Heart left ventricle (tissue), 16 donors: Measurements from ENCODE around the gene TCAP. TPM values are rescaled to one million over a fixed set of nuclear protein-coding genes. Genes with fewer than 3 reads are reported as not detected.

ENCODE experiments used
- ATAC-seq, 4 donors: fragments of 200-7000 bp; cut with Tn5 transposase; one replicate each; pipeline ENCODE4 v1.9.1; 2020 to 2022; ENCODE audit warnings: moderate library complexity in 4 of 4, mild to moderate bottlenecking in 3 of 4, moderate number of reproducible peaks in 1 of 4
- DNase-seq, 5 donors: peaks; one replicate each; pipeline ENCODE4 v3.0.0-alpha.2; 2020
- H3K27ac ChIP-seq, 12 donors: fragments of 200-600 bp; sonication (generic) in 4 of 12; one replicate each; pipeline versions ENCODE4 v1.5.0 to v1.8.0; 2016 to 2022; ENCODE audit warnings: mild to moderate bottlenecking in 2 of 12
- H3K27me3 ChIP-seq, 9 donors: fragments of 200-600 bp; sonication (generic) in 2 of 9; one replicate each; pipeline versions ENCODE4 v1.5.1 to v1.8.0; 2016 to 2022; ENCODE audit warnings: mild to moderate bottlenecking in 3 of 9
- H3K36me3 ChIP-seq, 9 donors: fragments of 200-600 bp; sonication (generic) in 2 of 9; one replicate each; pipeline versions ENCODE4 v1.5.0 to v1.8.0; 2018 to 2022; ENCODE audit warnings: mild to moderate bottlenecking in 2 of 9
- H3K4me1 ChIP-seq, 12 donors: fragments of 200-600 bp; sonication (generic) in 4 of 12; one replicate each; pipeline versions ENCODE4 v1.5.0 to v1.8.0; 2016 to 2022; ENCODE audit warnings: mild to moderate bottlenecking in 3 of 12
- H3K4me3 ChIP-seq, 12 donors: fragments of 200-600 bp; sonication (generic) in 4 of 12; one replicate each; pipeline versions ENCODE4 v1.5.0 to v1.8.0; 2017 to 2022; ENCODE audit warnings: mild to moderate bottlenecking in 9 of 12, moderate library complexity in 4 of 12
- H3K9me3 ChIP-seq, 12 donors: fragments of 200-600 bp; sonication (generic) in 4 of 12; one replicate each; pipeline versions ENCODE4 v1.5.0 to v1.8.0; 2016 to 2022; ENCODE audit warnings: mild to moderate bottlenecking in 1 of 12
- CTCF ChIP-seq, 12 donors: fragments of 200-600 bp; sonication (generic) in 4 of 12; IDR thresholded peaks; one replicate each; pipeline versions ENCODE4 v1.5.0 to v1.8.0; 2018 to 2022; ENCODE audit warnings: antibody characterized with exemption in 12 of 12, mild to moderate bottlenecking in 5 of 12
- POLR2A ChIP-seq, 2 donors: fragments of 450-650 bp; IDR thresholded peaks; one replicate each; pipeline ENCODE4 v1.6.1; 2017; ENCODE audit warnings: antibody characterized with exemption in 2 of 2, mild to moderate bottlenecking in 2 of 2, moderate library complexity in 2 of 2
- WGBS, 4 donors: extraction: QIAGEN DNeasy Blood & Tissue Kit in 2 of 4; methylation state at CpG; one replicate each; pipeline versions ENCODE4 v1.1.5 to v1.1.7; 2013 to 2018; 5-methylcytosine and 5-hydroxymethylcytosine counted together
- intact Hi-C, 10 donors: fragments of 100-400 bp; cut with DNase I; formaldehyde crosslinking; loops; one replicate each; pipeline versions ENCODE4 v1.11.1 to v1.14.2; 2022
- polyA plus RNA-seq, 2 donors: library from polyadenylated mRNA; stranded (reverse); fragments of 200-250 nt; gene quantifications; one replicate each; pipeline ENCODE4 v1.2.3, GENCODE V29; 2013
- total RNA-seq, 9 donors: library from RNA; depleted of rRNA in 2 of 9; stranded (reverse); fragments of >200 nt in 2 of 9; fragmentation: NEBNext Ultra II Directional in 3 of 9; extraction: Animal tissue kit (Norgen Biotek cat#: 25700) in 3 of 9; gene quantifications; one replicate each; pipeline versions ENCODE4 v1.1.0 to v1.2.4, GENCODE V29; 2016 to 2023
- donor health status: ischemic (EF 13 %, LVEDD 7.1; RV severe dilation, severe dysfunction).
- donor health status: healthy with polysubstance abuse.
- donor health status: DM: no; HTN: yes; CAD: no.
- donor health status: DM: no; HTN: no; CAD: no.
- donor health status: ischemic (EF 25% LVEDD 6.9; RV normal size, moderate dysfunction).
- donor health status: ischemic (EF 25% LVEDD 5.7; RV mildly dilated, moderate dysfunction).
- donor health status: healthy.
- donor health status: DM: yes; HTN: yes; CAD: no.
- donor health status: ischemic (EF 35%, LVEDD 5.7; RV mildly dilated, moderate dysfunction).
- donor health status: nonischemic (EF 11% LVEDD 7.7; RV severe dilation, severe dysfunction).
- donor health status: DM: yes; HTN: yes; CAD: no.
- donor health status: PGD.
- donor health status: ischemic (EF 29% LVEDD 5.4; RV normal size, mild dysfunction).
- donor health status: nonischemic (EF 23%, LVEDD 6.1; RV moderate dilation, normal function).

The TCAP gene
- total and polyA plus RNA-seq, 11 donors: 2,028 to 9,343 (median 4,137) TPM

DNA sequence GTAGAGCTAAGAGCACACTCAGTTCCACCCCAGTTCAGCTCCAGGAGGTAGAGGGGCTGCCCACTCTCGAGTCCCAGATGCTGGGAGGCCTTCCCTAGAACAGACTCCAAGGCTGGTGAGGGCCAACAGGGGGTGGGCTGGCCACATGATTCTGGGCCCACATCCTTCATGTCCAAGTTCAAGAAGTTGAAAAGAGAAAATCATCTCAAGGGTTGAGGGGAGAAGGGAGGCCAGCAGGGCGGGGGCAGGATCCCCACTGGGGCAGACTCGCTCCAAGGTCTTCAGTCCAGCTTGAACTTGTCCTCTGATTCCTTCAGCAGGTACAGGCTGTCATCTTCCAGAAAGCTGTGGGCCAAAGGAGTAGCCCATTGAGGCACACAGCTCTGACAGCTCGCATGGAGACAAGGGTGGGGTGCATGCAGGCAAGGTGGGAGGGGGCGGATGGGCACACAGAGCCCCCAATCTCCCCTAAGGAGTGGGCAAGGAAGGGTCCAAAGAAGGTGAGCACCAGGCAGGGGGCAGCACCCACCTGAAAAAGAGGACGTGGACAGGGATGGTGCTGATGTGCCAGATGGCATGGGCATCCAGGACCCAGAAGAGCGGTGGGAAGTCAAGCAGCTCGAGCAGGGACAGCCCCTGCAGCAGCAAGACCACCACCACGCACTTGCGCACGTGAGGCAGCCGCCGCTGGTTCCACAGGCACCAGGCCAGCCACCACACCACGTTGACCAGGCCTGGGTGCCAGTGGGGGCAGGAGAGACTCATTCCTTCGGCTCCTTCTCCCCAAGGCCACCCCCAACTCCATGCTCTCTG, 7.6 kb downstream of the TCAP start:
- Histone ChIP-seq H3K36me3 (no peaks in the 10 kb centered on the region), H3K4me1 (peaks cover 0 to 78% (median 39%) of the 10 kb centered on the region in 12 donors), H3K27ac (peak overlapping the region in 11 of 12 donors; percentile 32 to 98 (median 86)), H3K9me3 (no peaks in the 10 kb centered on the region), H3K27me3 (peaks cover 0 to 29% (median 7%) of the 10 kb centered on the region in 9 donors), H3K4me3 (no peak overlapping the region)
- TF ChIP-seq CTCF (IDR thresholded peaks at IDR 0.05): no peak
- no peak for TF ChIP-seq POLR2A (IDR thresholded peaks at IDR 0.05)
- intact Hi-C loops: loop anchor here in 5 of 10 donors (5.0 to 10.0 kb wide), 4 partner anchors 35 to 80 kb away; partner anchors contain the start of genes STARD3 (in 2 of the 5) and PPP1R1B (in 1 of the 5)
- ATAC-seq (no peak), DNase-seq (peak in 2 of 5 donors; percentile 21 to 51)
- 71 to 82% (median 80%) methylated on average over 13 to 15 of the region's 15 CpGs for WGBS, 4 donors

DNA sequence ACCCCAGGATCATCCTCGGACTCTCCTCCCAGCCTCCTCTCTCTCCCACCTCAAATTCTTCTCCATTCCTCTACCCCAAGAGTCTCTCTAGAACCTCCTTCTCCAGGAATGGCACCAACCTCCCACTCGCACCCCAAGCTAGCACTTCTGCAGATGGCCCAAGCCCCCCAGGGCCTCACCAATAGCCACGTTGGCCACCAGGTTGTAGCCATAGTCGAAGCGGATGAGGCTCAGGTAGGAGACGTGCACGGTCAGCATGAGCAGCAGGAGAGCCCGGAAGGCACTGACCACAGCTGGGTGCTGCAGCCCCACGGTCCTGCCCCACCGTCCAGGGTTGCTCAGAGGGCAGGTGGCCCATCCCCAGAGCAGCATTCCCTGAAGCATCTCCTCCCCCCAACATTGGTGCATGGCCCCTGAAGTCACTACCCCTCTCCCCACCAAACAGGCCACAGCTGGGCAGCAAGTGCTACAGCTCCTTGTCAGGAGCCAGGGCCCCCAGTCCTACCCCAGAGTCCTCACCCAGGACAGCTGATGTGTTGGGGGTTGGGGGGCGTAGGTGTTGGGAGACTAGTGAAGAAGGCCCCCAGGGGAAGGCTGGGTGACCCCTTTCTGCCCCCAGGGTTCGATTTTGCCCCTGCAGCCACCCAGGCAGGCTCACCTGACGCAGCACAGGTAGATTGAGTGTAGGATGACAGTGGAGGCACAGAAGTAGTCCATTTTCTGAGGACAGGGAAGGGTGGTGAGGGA, 8.4 kb downstream of the TCAP start:
- Histone ChIP-seq H3K36me3 (no peaks in the 10 kb centered on the region), H3K4me1 (peaks cover 0 to 77% (median 37%) of the 10 kb centered on the region in 12 donors), H3K27me3 (peaks cover 0 to 24% (median 0%) of the 10 kb centered on the region in 9 donors), H3K9me3 (no peaks in the 10 kb centered on the region), H3K27ac (peak overlapping the region in 4 of 12 donors; percentile 90 to 98 (median 90)), H3K4me3 (no peak overlapping the region)
- ATAC-seq: no peak
- intact Hi-C loops: loop anchor here in 5 of 10 donors (5.0 to 10.0 kb wide), 4 partner anchors 36 to 79 kb away; partner anchors contain the start of genes STARD3 (in 2 of the 5) and PPP1R1B (in 1 of the 5)
- TF ChIP-seq CTCF (IDR thresholded peaks at IDR 0.05) (no peak), POLR2A (IDR thresholded peaks at IDR 0.05) (no peak)
- WGBS, 4 donors: 74 to 86% (median 82%) methylated on average over 10 to 13 of the region's 13 CpGs
- peak in 1 of 5 donors; percentile 37 for DNase-seq

- peak overlapping the region in 11 of 12 donors; percentile 44 to 93 (median 90) for H3K27ac ChIP-seq
- no peak for TF ChIP-seq POLR2A (IDR thresholded peaks at IDR 0.05)
- TF ChIP-seq CTCF (IDR thresholded peaks at IDR 0.05): no peak
- DNase-seq (peak in 1 of 5 donors; percentile 0), ATAC-seq (no peak)
- 68 to 83% (median 77%) methylated on average over 1 to 5 of the region's 5 CpGs for WGBS, 4 donors
- intact Hi-C loops: loop anchor here in 5 of 10 donors (5.0 to 10.0 kb wide), 4 partner anchors 37 to 78 kb away; partner anchors contain the start of genes STARD3 (in 2 of the 5) and PPP1R1B (in 1 of the 5)
- H3K9me3 ChIP-seq: no peaks in the 10 kb centered on the region
- peaks cover 0 to under 1% (median 0%) of the 10 kb centered on the region in 9 donors for H3K36me3 ChIP-seq
- peaks cover 0 to 17% (median 0%) of the 10 kb centered on the region in 9 donors for H3K27me3 ChIP-seq
- peaks cover 0 to 77% (median 40%) of the 10 kb centered on the region in 12 donors for H3K4me1 ChIP-seq
- no peak overlapping the region for H3K4me3 ChIP-seq
Measured at GRCh38 chr17:39674179-39674578, 9.0 kb downstream of the TCAP start.
